GM23248 (cell line): ENCODE measurements around the gene CTRL. TPM values are rescaled to one million over a fixed set of nuclear protein-coding genes. Genes with fewer than 3 reads are reported as not detected.

Experiments used
- DNase-seq: peaks from one replicate; pipeline ENCODE4 v3.0.0-alpha.2; 2015
- H2AFZ ChIP-seq: fragments of 200-600 bp; sonication (generic); 2 replicates; pipeline ENCODE4 v1.6.1; 2016; ENCODE audit warnings: antibody characterized with exemption
- H3F3A ChIP-seq: fragments of 200-600 bp; sonication (generic); 2 replicates; pipeline ENCODE4 v1.6.1; 2016; ENCODE audit warnings: mild to moderate bottlenecking, antibody characterized with exemption, mixed run types; ENCODE audit not compliant: insufficient read depth
- H3K27ac ChIP-seq: fragments of 200-600 bp; sonication (generic); 2 replicates; pipeline ENCODE4 v1.5.1; 2016; ENCODE audit warnings: mild to moderate bottlenecking
- H3K27me3 ChIP-seq: fragments of 200-600 bp; sonication (generic); replicated peaks from 2 replicates; pipeline ENCODE4 v1.6.1; 2016; ENCODE audit warnings: mild to moderate bottlenecking; ENCODE audit not compliant: insufficient read depth
- H3K36me3 ChIP-seq: fragments of 200-600 bp; sonication (generic); 2 replicates; pipeline ENCODE4 v1.6.1; 2016; ENCODE audit warnings: low read depth, mild to moderate bottlenecking
- H3K4me1 ChIP-seq: fragments of 200-600 bp; sonication (generic); 2 replicates; pipeline ENCODE4 v1.6.1; 2016; ENCODE audit warnings: mild to moderate bottlenecking; ENCODE audit not compliant: insufficient read depth
- H3K4me2 ChIP-seq: fragments of 200-600 bp; sonication (generic); one replicate; pipeline ENCODE4 v1.6.1; 2016; ENCODE audit warnings: mild to moderate bottlenecking; ENCODE audit not compliant: unreplicated experiment
- H3K4me3 ChIP-seq: fragments of 200-600 bp; sonication (generic); 2 replicates; pipeline ENCODE4 v1.5.1; 2016; ENCODE audit warnings: mild to moderate bottlenecking
- H3K79me2 ChIP-seq: fragments of 200-600 bp; sonication (generic); 2 replicates; pipeline ENCODE4 v1.6.1; 2016; ENCODE audit warnings: mild to moderate bottlenecking; ENCODE audit not compliant: insufficient read depth
- H3K9ac ChIP-seq: fragments of 200-600 bp; sonication (generic); 2 replicates; pipeline ENCODE4 v1.6.1; 2016; ENCODE audit warnings: mild to moderate bottlenecking
- H3K9me2 ChIP-seq: fragments of 200-600 bp; sonication (generic); 2 replicates; pipeline ENCODE4 v1.6.1; 2016; ENCODE audit warnings: mixed run types, mild to moderate bottlenecking, moderate library complexity; ENCODE audit not compliant: insufficient read depth
- H3K9me3 ChIP-seq: fragments of 200-600 bp; sonication (generic); one replicate; pipeline ENCODE4 v1.6.1; 2017; ENCODE audit warnings: low read depth
- H4K20me1 ChIP-seq: fragments of 200-600 bp; sonication (generic); 2 replicates; pipeline ENCODE4 v1.6.0; 2016; ENCODE audit not compliant: insufficient read depth
- EZH2 ChIP-seq: fragments of 200-600 bp; sonication (generic); IDR thresholded peaks from 2 replicates; pipeline ENCODE4 v1.6.1; 2018; ENCODE audit warnings: antibody characterized with exemption, mild to moderate bottlenecking; ENCODE audit not compliant: insufficient read depth, poor library complexity, severe bottlenecking
- EZH2phosphoT487 ChIP-seq: fragments of 200-600 bp; sonication (generic); IDR thresholded peaks from 2 replicates; pipeline ENCODE4 v1.6.1; 2018; ENCODE audit warnings: antibody characterized with exemption, moderate library complexity, mild to moderate bottlenecking, low read depth; ENCODE audit not compliant: insufficient read depth
- WGBS, 2 experiments: methylation state at CpG; one replicate each; pipeline ENCODE4 v1.1.6; 2015 to 2017; ENCODE audit warnings: low lambda C conversion rate in 2 of 2, low coverage in 1 of 2; ENCODE audit errors: missing lambda C conversion rate in 2 of 2; 5-methylcytosine and 5-hydroxymethylcytosine counted together
- in situ Hi-C: fragments of 300-500 bp; cut with MboI; formaldehyde crosslinking; loops from 2 replicates; pipeline ENCODE4 v1.15.0; 2020
- polyA plus RNA-seq: library from polyadenylated mRNA; unstranded; fragments of >200 nt; fragmentation: Nextera tagmentation; extraction: Ambion mirVana; gene quantifications from 2 replicates; pipeline ENCODE4 v1.2.1, GENCODE V29; 2016
- total RNA-seq: library from RNA; depleted of rRNA; stranded (reverse); fragments of >200 nt; shearing (Covaris generic); gene quantifications from 2 replicates; pipeline ENCODE4 v1.2.3, GENCODE V29; 2014

The CTRL gene
- total and polyA plus RNA-seq, 2 experiments from 2014 or later = 3.8 TPM; not detected in 1

GRCh38 chr16:67897231-67897630, 34.4 kb downstream of the CTRL start:
- peak; percentile 81 for DNase-seq

GRCh38 chr16:67893743-67894399, 37.8 kb downstream of the CTRL start:
- Histone ChIP-seq H3K4me3 (peak overlapping the region; percentile 82), H3K79me2 (peaks cover 55% of the 10 kb centered on the region), H3K36me3 (no peaks in the 10 kb centered on the region), H3K4me1 (peaks cover 17% of the 10 kb centered on the region), H3K4me2 (peak overlapping the region; percentile 92), H3F3A (no peaks in the 10 kb centered on the region), H3K9me3 (no peaks in the 10 kb centered on the region), H3K27ac (peak overlapping the region; percentile 86), H2AFZ (peak overlapping the region; percentile 69), H3K27me3 (no peaks in the 10 kb centered on the region), H4K20me1 (no peaks in the 10 kb centered on the region), H3K9ac (peak overlapping the region; percentile 97), H3K9me2 (no peaks in the 10 kb centered on the region)
- DNase-seq = peak; percentile 58
- 17 to 19% methylated on average over 14 of the region's 14 CpGs for WGBS, 2 experiments
- in situ Hi-C loops = no loop called here
- TF ChIP-seq EZH2phosphoT487 (no peak), EZH2 (no peak)

More at GRCh38 chr16:67897231-67897630, 34.4 kb downstream of the CTRL start:
- Histone ChIP-seq H3K4me1 (peaks cover 17% of the 10 kb centered on the region), H3K4me2 (no peak overlapping the region), H3K36me3 (no peaks in the 10 kb centered on the region), H2AFZ (no peak overlapping the region), H3K9me2 (no peaks in the 10 kb centered on the region), H3K27me3 (no peaks in the 10 kb centered on the region), H3K79me2 (peaks cover 87% of the 10 kb centered on the region), H3K9ac (peak overlapping the region; percentile 31; the same call in 1 of the 2 replicates), H4K20me1 (no peaks in the 10 kb centered on the region), H3K9me3 (no peaks in the 10 kb centered on the region), H3K4me3 (no peak overlapping the region), H3K27ac (peak overlapping the region; percentile 53), H3F3A (no peaks in the 10 kb centered on the region)
- no peak for TF ChIP-seq EZH2phosphoT487
- no peak for TF ChIP-seq EZH2
- in situ Hi-C loops = no loop called here
- whole genome bisulfite sequencing, 2 experiments = 46 to 49% methylated on average over 3 of the region's 3 CpGs

GRCh38 chr16:67892899-67893742, 38.5 kb downstream of the CTRL start, which contains the start of gene PSKH1:
Gene PSKH1, plus strand, starts transcription at chr16:67893254. Its CDS starts 15,496 bp downstream, at chr16:67908750.
- peaks cover 17% of the 10 kb centered on the region for H3K4me1 ChIP-seq
- no peaks in the 10 kb centered on the region for H3K9me2 ChIP-seq
- 1% methylated on average over 61 to 88 of the region's 90 CpGs for WGBS, 2 experiments

GRCh38 chr16:67892375-67892774, 39.3 kb downstream of the CTRL start:
- no peak for DNase-seq
- Histone ChIP-seq H2AFZ (peak overlapping the region; percentile 93), H3K4me2 (peak overlapping the region; percentile 69), H3K4me3 (peak overlapping the region; percentile 82), H3K27ac (peak overlapping the region; percentile 29; the same call in 1 of the 2 replicates), H3K4me1 (peaks cover 17% of the 10 kb centered on the region), H3K9me2 (no peaks in the 10 kb centered on the region), H3K27me3 (no peaks in the 10 kb centered on the region), H4K20me1 (no peaks in the 10 kb centered on the region), H3K9ac (peak overlapping the region; percentile 97), H3K79me2 (peaks cover 40% of the 10 kb centered on the region), H3F3A (no peaks in the 10 kb centered on the region), H3K9me3 (no peaks in the 10 kb centered on the region), H3K36me3 (no peaks in the 10 kb centered on the region)
- in situ Hi-C loops = no loop called here
- no peak for TF ChIP-seq EZH2phosphoT487
- whole genome bisulfite sequencing, 2 experiments = 54 to 55% methylated on average over 5 of the region's 5 CpGs

More at GRCh38 chr16:67892899-67893742, 38.5 kb downstream of the CTRL start, which contains the start of gene PSKH1:
- Histone ChIP-seq H2AFZ (peak within 1 kb of the TSS; percentile 93), H3K4me2 (peak within 1 kb of the TSS; percentile 92), H3K27me3 (no peaks in the 10 kb centered on the region), H3K9ac (peak within 1 kb of the TSS; percentile 97), H3K4me3 (peak within 1 kb of the TSS; percentile 82), H4K20me1 (no peaks in the 10 kb centered on the region), H3K9me3 (no peaks in the 10 kb centered on the region), H3F3A (no peaks in the 10 kb centered on the region), H3K79me2 (peaks cover 47% of the 10 kb centered on the region), H3K27ac (peak within 1 kb of the TSS; percentile 86), H3K36me3 (no peaks in the 10 kb centered on the region)
- peak; percentile 97 for DNase-seq
- in situ Hi-C loops = no loop called here
- TF ChIP-seq EZH2phosphoT487 (no peak), EZH2 (no peak)
